ENCODE results near the gene DUOX2.
A peak's percentile ranks its signal among the peaks of the same experiment; 100 is the strongest.

Gene DUOX2

DNA sequence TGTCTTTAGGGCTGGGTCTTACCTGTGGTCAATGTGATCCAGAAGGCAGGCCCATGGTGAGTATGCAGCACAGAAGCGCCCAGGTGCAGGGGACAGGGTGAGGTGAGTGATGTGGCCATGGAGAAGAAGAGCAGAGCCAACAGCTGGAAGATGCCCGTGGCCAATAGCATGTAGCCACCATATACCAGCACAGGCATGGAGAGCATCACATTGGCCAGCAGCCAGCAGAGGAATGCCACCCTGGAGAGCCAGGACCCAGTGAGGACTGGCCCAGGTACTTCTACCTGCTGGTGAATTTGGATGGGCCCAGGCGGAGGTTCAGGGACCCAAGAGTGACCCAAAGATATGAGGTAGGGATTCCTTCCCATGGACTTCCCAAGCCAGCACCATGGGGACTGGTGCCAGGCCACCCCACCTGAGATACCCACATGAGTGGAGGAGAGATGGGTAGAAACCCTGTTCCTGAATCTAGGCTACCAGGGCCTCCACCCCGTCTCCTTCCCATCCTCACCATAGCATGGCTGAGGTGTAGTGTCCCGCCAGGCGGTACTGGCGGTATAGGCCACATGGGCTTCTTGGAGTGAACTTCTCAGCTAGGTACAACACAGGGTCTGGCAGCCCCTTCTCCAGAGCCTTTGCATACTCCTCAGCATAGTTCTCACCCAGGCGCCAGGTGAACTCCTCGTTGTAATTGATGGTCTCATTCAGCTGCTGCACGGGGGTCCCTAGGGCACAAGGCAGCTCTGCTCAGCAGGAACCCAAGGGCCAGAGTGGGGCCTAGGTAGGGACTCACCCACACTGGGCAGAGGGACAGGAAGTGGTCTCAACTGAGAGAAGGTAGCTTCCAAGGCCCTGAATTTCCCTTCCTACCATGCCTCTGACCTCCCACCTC lies 6.4 kb upstream of the DUOX2 start:
- H3K4me1 ChIP-seq (ENCODE audit: control insufficient read depth in 2 of 2, insufficient read depth in 2 of 2, low read length in 2 of 2), result peaks cover 0 to 2% of the 10 kb centered on the region in 2 donors
- no peak overlapping the region for H3K4me3 ChIP-seq (ENCODE audit: low read length in 2 of 2)
- no peaks in the 10 kb centered on the region for H3K9me3 ChIP-seq (ENCODE audit: control insufficient read depth in 2 of 2, low read length in 2 of 2)
- peaks cover 21 to 23% of the 10 kb centered on the region in 2 donors for H3K27me3 ChIP-seq (ENCODE audit: control insufficient read depth in 2 of 2, insufficient read depth in 2 of 2, low read length in 2 of 2)
- no peak overlapping the region for H3K9ac ChIP-seq (ENCODE audit: low read depth in 1 of 2, low read length in 2 of 2)
- H3K27ac ChIP-seq (ENCODE audit: low read depth in 2 of 2, low read length in 2 of 2), result no peak overlapping the region
- no peaks in the 10 kb centered on the region for H3K36me3 ChIP-seq (ENCODE audit: control insufficient read depth in 2 of 2, insufficient read depth in 2 of 2, low read length in 2 of 2)

DNA sequence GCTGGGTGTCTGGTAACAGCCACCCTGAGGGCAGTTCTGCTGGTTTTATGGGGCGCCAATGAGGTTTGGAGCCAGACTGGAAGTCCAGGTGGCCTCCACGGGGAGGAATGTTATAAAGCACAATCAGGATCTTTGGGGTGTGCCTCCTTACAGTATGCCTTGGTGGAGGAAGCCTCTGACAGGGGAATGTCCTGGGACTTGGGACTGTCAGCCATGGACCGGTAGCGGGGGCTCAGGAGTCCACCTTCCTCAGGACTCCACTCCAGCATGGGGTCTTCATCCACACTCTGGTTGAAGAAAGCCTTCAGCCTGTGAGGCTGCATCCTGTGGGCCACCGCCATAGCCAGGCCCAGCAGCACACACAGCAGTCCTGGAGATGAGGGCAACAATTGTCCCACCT lies 5.0 kb upstream of the DUOX2 start:
- no peak overlapping the region for H3K4me3 ChIP-seq (ENCODE audit: low read length in 2 of 2)
- no peak overlapping the region for H3K27ac ChIP-seq (ENCODE audit: low read depth in 2 of 2, low read length in 2 of 2)
- peaks cover 5 to 8% of the 10 kb centered on the region in 2 donors for H3K4me1 ChIP-seq (ENCODE audit: control insufficient read depth in 2 of 2, insufficient read depth in 2 of 2, low read length in 2 of 2)
- no peak overlapping the region for H3K9ac ChIP-seq (ENCODE audit: low read depth in 1 of 2, low read length in 2 of 2)
- H3K36me3 ChIP-seq (ENCODE audit: control insufficient read depth in 2 of 2, insufficient read depth in 2 of 2, low read length in 2 of 2), result no peaks in the 10 kb centered on the region
- no peaks in the 10 kb centered on the region for H3K9me3 ChIP-seq (ENCODE audit: control insufficient read depth in 2 of 2, low read length in 2 of 2)
- H3K27me3 ChIP-seq (ENCODE audit: control insufficient read depth in 2 of 2, insufficient read depth in 2 of 2, low read length in 2 of 2), result peaks cover 29 to 34% of the 10 kb centered on the region in 2 donors

DNA sequence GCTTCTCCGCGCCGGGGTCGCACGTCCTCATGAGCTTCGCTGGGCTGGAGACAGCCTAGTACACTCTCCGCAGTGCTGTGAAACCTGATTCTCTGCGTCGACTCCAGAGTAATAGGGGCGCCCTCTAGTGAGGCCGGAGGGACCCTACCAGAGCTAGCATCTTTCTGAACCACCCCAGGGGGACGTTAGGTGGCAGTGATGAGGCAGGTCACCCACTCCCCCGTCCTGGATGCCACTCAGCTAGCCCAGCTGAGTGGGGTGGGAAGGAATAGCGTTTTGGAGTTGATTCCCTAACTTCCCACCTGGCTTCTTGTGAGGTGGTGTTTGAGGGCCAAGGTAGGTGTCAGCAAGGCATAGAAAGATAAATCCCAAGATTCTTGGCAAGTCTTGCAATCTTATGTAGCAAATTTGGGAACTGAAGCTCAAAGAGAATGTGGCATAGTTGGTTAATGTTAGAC lies 4.2 kb upstream of the DUOX2 start:
- peaks cover 37 to 42% of the 10 kb centered on the region in 2 donors for H3K27me3 ChIP-seq (ENCODE audit: control insufficient read depth in 2 of 2, insufficient read depth in 2 of 2, low read length in 2 of 2)
- H3K27ac ChIP-seq (ENCODE audit: low read depth in 2 of 2, low read length in 2 of 2), result no peak overlapping the region
- H3K36me3 ChIP-seq (ENCODE audit: control insufficient read depth in 2 of 2, insufficient read depth in 2 of 2, low read length in 2 of 2), result no peaks in the 10 kb centered on the region
- no peaks in the 10 kb centered on the region for H3K9me3 ChIP-seq (ENCODE audit: control insufficient read depth in 2 of 2, low read length in 2 of 2)
- peaks cover 12% of the 10 kb centered on the region in 2 donors for H3K4me1 ChIP-seq (ENCODE audit: control insufficient read depth in 2 of 2, insufficient read depth in 2 of 2, low read length in 2 of 2)
- no peak overlapping the region for H3K9ac ChIP-seq (ENCODE audit: low read depth in 1 of 2, low read length in 2 of 2)
- H3K4me3 ChIP-seq (ENCODE audit: low read length in 2 of 2), result peak overlapping the region in 1 of 2 donors; percentile 26

DNA sequence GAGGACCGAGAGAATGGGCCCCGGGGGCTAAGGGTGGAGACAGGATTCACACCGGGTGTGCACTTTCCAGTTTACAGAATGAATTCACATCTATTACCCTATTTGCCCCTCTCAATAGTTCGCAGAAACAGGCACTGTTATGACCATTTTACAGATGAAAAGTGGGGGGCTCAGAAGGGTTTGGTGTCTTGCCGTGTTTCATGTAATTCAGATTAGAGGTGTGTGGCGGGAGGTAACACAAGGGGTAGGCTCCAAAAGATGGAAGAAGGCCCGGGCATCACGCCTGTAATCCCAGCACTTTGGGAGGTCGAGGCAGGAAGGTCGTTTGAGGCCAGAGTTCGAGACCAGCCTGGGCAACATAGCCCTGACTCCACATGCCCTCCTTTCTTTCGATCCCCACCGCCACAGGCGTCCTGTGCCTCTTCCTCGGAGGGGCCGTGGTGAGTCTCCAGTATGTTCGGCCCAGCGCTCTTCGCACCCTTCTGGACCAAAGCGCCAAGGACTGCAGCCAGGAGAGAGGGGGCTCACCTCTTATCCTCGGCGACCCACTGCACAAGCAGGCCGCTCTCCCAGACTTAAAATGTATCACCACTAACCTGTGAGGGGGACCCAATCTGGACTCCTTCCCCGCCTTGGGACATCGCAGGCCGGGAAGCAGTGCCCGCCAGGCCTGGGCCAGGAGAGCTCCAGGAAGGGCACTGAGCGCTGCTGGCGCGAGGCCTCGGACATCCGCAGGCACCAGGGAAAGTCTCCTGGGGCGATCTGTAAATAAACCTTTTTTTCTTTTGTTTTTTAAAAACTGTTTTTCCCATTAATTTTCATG lies 3.5 kb upstream of the DUOX2 start:
- Histone ChIP-seq H3K4me1 (ENCODE audit: control insufficient read depth in 2 of 2, insufficient read depth in 2 of 2, low read length in 2 of 2) (peaks cover 15 to 17% of the 10 kb centered on the region in 2 donors), H3K9me3 (ENCODE audit: control insufficient read depth in 2 of 2, low read length in 2 of 2) (no peaks in the 10 kb centered on the region), H3K4me3 (ENCODE audit: low read length in 2 of 2) (peak overlapping the region in 1 of 2 donors; percentile 26), H3K9ac (ENCODE audit: low read depth in 1 of 2, low read length in 2 of 2) (no peak overlapping the region), H3K27me3 (ENCODE audit: control insufficient read depth in 2 of 2, insufficient read depth in 2 of 2, low read length in 2 of 2) (peaks cover 42 to 49% of the 10 kb centered on the region in 2 donors), H3K36me3 (ENCODE audit: control insufficient read depth in 2 of 2, insufficient read depth in 2 of 2, low read length in 2 of 2) (no peaks in the 10 kb centered on the region), H3K27ac (ENCODE audit: low read depth in 2 of 2, low read length in 2 of 2) (no peak overlapping the region)

DNA sequence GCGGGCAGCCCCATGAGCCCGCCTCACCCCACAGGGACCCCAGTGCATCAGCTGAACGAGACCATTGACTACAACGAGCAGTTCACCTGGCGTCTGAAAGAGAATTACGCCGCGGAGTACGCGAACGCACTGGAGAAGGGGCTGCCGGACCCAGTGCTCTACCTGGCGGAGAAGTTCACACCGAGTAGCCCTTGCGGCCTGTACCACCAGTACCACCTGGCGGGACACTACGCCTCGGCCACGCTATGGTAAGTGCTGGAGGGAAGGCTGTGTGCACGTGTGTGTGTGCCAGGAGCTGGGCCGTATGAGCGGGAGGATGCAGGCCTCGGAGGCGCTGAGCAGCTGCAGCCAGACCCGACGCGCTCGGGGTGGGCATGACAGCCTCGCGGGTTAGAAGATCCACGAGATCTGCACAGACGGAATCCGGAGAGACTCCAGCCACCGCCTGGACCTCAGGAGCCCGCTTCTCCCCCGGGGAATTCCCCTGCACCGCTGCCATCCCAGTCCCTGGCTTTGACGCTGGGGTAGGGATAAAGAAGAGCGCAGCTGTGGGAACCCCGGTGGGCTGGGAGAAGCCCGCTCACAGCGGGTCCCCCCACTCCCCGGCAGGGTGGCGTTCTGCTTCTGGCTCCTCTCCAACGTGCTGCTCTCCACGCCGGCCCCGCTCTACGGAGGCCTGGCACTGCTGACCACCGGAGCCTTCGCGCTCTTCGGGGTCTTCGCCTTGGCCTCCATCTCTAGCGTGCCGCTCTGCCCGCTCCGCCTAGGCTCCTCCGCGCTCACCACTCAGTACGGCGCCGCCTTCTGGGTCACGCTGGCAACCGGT lies 2.7 kb upstream of the DUOX2 start:
- Histone ChIP-seq H3K4me3 (ENCODE audit: low read length in 2 of 2) (no peak overlapping the region), H3K4me1 (ENCODE audit: control insufficient read depth in 2 of 2, insufficient read depth in 2 of 2, low read length in 2 of 2) (peaks cover 15 to 18% of the 10 kb centered on the region in 2 donors), H3K27me3 (ENCODE audit: control insufficient read depth in 2 of 2, insufficient read depth in 2 of 2, low read length in 2 of 2) (peaks cover 50 to 57% of the 10 kb centered on the region in 2 donors), H3K9me3 (ENCODE audit: control insufficient read depth in 2 of 2, low read length in 2 of 2) (no peaks in the 10 kb centered on the region), H3K9ac (ENCODE audit: low read depth in 1 of 2, low read length in 2 of 2) (no peak overlapping the region), H3K27ac (ENCODE audit: low read depth in 2 of 2, low read length in 2 of 2) (no peak overlapping the region), H3K36me3 (ENCODE audit: control insufficient read depth in 2 of 2, insufficient read depth in 2 of 2, low read length in 2 of 2) (no peaks in the 10 kb centered on the region)

DNA sequence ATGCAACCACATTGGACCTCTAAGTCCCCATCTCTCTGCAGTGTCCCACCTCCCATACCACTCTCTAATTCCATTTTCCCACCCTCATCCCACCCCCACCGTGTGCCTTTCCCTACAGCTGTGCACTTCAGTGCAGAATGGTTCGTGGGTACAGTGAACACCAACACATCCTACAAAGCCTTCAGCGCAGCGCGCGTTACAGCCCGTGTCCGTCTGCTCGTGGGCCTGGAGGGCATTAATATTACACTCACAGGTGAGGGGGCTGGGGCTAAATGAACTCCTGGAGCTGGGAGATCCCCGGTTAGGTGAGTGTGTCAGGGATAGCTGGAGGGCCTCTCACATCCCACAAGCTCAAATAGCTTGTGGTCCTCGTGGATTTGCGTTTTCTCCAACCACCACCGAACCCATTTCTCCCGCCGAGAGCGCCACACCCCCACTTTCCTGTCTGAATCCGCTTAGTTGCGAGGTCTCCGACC lies 2.1 kb upstream of the DUOX2 start:
- Histone ChIP-seq H3K36me3 (ENCODE audit: control insufficient read depth in 2 of 2, insufficient read depth in 2 of 2, low read length in 2 of 2) (no peaks in the 10 kb centered on the region), H3K4me3 (ENCODE audit: low read length in 2 of 2) (no peak overlapping the region), H3K4me1 (ENCODE audit: control insufficient read depth in 2 of 2, insufficient read depth in 2 of 2, low read length in 2 of 2) (peaks cover 15 to 18% of the 10 kb centered on the region in 2 donors), H3K27me3 (ENCODE audit: control insufficient read depth in 2 of 2, insufficient read depth in 2 of 2, low read length in 2 of 2) (peaks cover 51 to 58% of the 10 kb centered on the region in 2 donors), H3K9me3 (ENCODE audit: control insufficient read depth in 2 of 2, low read length in 2 of 2) (no peaks in the 10 kb centered on the region), H3K9ac (ENCODE audit: low read depth in 1 of 2, low read length in 2 of 2) (no peak overlapping the region), H3K27ac (ENCODE audit: low read depth in 2 of 2, low read length in 2 of 2) (no peak overlapping the region)

DNA sequence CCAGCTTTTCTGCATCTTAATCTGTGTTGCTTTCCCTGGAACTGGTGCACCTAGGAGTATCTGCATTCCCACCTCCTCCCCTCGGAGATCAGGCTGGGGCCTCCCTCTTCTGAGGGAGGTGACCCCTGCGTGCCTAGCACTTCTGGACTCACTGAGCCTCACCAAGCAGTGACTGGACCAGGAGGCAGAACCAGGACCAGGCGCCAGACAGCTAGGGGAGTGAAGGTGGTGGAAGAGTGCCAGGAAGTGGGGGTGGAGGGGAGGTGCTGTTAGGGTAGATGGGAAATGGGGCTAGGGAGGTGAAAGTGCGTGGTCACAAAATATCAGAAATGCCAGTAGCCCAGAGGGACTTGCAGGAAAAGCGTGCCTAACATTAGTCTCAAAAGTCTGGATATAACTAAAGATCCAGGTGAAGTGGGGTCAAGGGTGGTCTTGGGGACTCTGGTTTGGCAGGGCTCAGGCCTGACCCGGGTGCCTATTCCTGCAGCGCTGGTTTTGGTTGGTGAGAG lies 1.4 kb upstream of the DUOX2 start:
- H3K4me3 ChIP-seq (ENCODE audit: low read length in 2 of 2), result no peak overlapping the region
- no peaks in the 10 kb centered on the region for H3K9me3 ChIP-seq (ENCODE audit: control insufficient read depth in 2 of 2, low read length in 2 of 2)
- H3K4me1 ChIP-seq (ENCODE audit: control insufficient read depth in 2 of 2, insufficient read depth in 2 of 2, low read length in 2 of 2), result peaks cover 15 to 18% of the 10 kb centered on the region in 2 donors
- H3K27ac ChIP-seq (ENCODE audit: low read depth in 2 of 2, low read length in 2 of 2), result no peak overlapping the region
- no peak overlapping the region for H3K9ac ChIP-seq (ENCODE audit: low read depth in 1 of 2, low read length in 2 of 2)
- no peaks in the 10 kb centered on the region for H3K36me3 ChIP-seq (ENCODE audit: control insufficient read depth in 2 of 2, insufficient read depth in 2 of 2, low read length in 2 of 2)
- H3K27me3 ChIP-seq (ENCODE audit: control insufficient read depth in 2 of 2, insufficient read depth in 2 of 2, low read length in 2 of 2), result peaks cover 51 to 58% of the 10 kb centered on the region in 2 donors

DNA sequence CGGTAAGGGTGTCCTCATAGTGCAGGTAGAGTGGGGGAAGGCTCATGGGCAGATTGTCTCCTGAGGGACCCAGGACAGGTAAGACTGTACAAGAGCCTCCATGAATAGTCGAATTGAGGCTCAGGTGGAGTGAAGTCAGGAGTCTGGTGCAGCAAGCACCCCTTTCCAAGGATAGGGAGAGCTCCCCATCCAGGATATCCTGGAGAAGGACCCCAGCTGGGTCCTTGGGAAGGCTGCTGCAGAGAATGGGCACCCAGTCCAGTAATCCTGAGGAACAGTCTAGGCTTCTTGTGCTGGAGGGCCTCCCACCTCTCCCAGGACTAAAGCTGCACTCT lies 746 bp upstream of the DUOX2 start:
- Histone ChIP-seq H3K9ac (ENCODE audit: low read depth in 1 of 2, low read length in 2 of 2) (no peak overlapping the region), H3K36me3 (ENCODE audit: control insufficient read depth in 2 of 2, insufficient read depth in 2 of 2, low read length in 2 of 2) (no peaks in the 10 kb centered on the region), H3K27me3 (ENCODE audit: control insufficient read depth in 2 of 2, insufficient read depth in 2 of 2, low read length in 2 of 2) (peaks cover 51 to 64% of the 10 kb centered on the region in 2 donors), H3K9me3 (ENCODE audit: control insufficient read depth in 2 of 2, low read length in 2 of 2) (no peaks in the 10 kb centered on the region), H3K27ac (ENCODE audit: low read depth in 2 of 2, low read length in 2 of 2) (no peak overlapping the region), H3K4me3 (ENCODE audit: low read length in 2 of 2) (no peak overlapping the region), H3K4me1 (ENCODE audit: control insufficient read depth in 2 of 2, insufficient read depth in 2 of 2, low read length in 2 of 2) (peaks cover 15 to 18% of the 10 kb centered on the region in 2 donors)

DNA sequence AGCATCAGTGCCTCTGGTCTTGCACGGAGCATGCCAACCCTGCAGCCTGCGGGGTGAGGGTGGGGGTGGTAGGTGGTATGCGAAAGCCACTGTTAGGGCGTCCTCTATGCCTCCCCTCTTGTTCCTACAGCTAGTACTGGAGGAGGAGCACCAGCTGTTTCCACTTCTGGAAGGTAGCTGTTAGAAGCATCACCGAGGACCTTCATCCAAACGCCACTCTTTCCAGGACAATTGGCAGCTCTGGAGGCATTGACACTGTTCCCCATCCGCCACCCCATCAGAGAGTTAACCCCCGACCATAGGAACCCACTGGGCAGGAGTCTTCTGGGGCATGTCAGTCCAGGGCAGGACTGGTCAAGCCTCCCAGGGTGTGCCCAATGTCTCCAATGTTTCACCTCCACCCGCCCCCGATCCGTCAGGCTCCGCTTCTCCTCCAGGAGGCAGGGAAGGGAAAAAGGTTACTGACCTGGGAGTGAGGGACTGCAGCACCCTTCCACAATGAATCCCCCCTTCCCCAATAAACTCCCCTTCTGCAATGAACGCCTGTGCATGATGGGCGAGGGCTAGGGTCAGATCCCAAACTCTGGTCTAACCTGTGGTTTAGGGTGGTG lies 487 bp downstream of the DUOX2 start:
- H3K36me3 ChIP-seq (ENCODE audit: control insufficient read depth in 2 of 2, insufficient read depth in 2 of 2, low read length in 2 of 2), result no peaks in the 10 kb centered on the region
- no peaks in the 10 kb centered on the region for H3K9me3 ChIP-seq (ENCODE audit: control insufficient read depth in 2 of 2, low read length in 2 of 2)
- peaks cover 51 to 65% of the 10 kb centered on the region in 2 donors for H3K27me3 ChIP-seq (ENCODE audit: control insufficient read depth in 2 of 2, insufficient read depth in 2 of 2, low read length in 2 of 2)
- peaks cover 15 to 18% of the 10 kb centered on the region in 2 donors for H3K4me1 ChIP-seq (ENCODE audit: control insufficient read depth in 2 of 2, insufficient read depth in 2 of 2, low read length in 2 of 2)
- H3K9ac ChIP-seq (ENCODE audit: low read depth in 1 of 2, low read length in 2 of 2), result no peak overlapping the region
- H3K27ac ChIP-seq (ENCODE audit: low read depth in 2 of 2, low read length in 2 of 2), result no peak overlapping the region
- no peak overlapping the region for H3K4me3 ChIP-seq (ENCODE audit: low read length in 2 of 2)

All from mucosa of rectum (tissue), 2 donors.